Erythroblast (primary cell): Measurements from ENCODE around the gene TCTN2.

Source experiments
- GATA1 ChIP-seq: IDR thresholded peaks from 2 replicates; pipeline ENCODE4 v1.6.1; 2011; ENCODE audit warnings: low read depth, mild to moderate bottlenecking, control low read depth, low read length, moderate library complexity
- POLR2A ChIP-seq: IDR thresholded peaks from 2 replicates; pipeline ENCODE4 v1.6.1; 2011; ENCODE audit warnings: mild to moderate bottlenecking, low read length

DNA sequence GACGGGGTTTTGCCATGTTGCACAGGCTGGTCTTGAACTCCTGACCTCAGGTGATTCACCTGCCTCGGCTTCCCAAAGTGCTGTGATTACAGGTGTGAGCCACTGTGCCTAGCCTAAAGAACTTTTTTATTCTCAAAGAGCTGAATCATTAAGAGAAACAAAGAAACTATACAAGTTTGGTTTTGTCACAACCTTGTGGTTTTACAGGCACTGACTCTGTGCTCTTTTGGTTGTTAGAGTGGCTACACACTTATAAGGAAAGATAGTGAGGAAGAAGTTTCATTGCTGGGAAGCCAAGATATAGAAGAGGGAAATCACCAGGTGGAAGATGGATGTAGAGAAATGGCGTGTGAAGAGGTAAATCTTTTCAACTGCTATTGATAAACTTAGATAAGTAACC lies 81.1 kb downstream of the TCTN2 start:
- no peak for TF ChIP-seq POLR2A
- no peak for TF ChIP-seq GATA1
